Naive thymus-derived CD8-positive, alpha-beta T cell (primary cell): ENCODE results near the gene PDGFB. TPM values are rescaled to one million over a fixed set of nuclear protein-coding genes. Genes with fewer than 3 reads are reported as not detected.

Experiments used
- ATAC-seq, 2 donors: fragments of 150-1000 bp; cut with Tn5 transposase in 1 of 2; sonication (Bioruptor Pico), chemical (Tn5 transposase) in 1 of 2; 1 replicate in 1 of 2; 2 replicates in 1 of 2; pipeline ENCODE4 v1.10.0; 2021; ENCODE audit warnings: mild to moderate bottlenecking in 2 of 2, moderate library complexity in 2 of 2
- POLR2A ChIA-PET: fragments of 350-600 bp; sonication (Branson Sonifier 250); formaldehyde crosslinking; loops from one replicate; lab custom pipeline; 2021; ENCODE audit warnings: antibody characterized with exemption; lab: Charles Lee
- DNase-seq, 10 donors: peaks; one replicate each; pipeline versions ENCODE4 v3.0.0 to v3.0.0-alpha.2; 2020 to 2022
- H3K27ac Mint-ChIP-seq, 10 donors: one replicate each; pipeline ENCODE4 v1.8.0; 2020 to 2022; ENCODE audit warnings: mild to moderate bottlenecking in 10 of 10, mixed read lengths in 10 of 10, moderate library complexity in 4 of 10, inconsistent platforms in 1 of 10
- H3K27me3 Mint-ChIP-seq, 5 donors: one replicate each; pipeline ENCODE4 v1.8.0; 2021 to 2022; ENCODE audit warnings: mixed read lengths in 5 of 5
- H3K36me3 Mint-ChIP-seq, 3 donors: one replicate each; pipeline ENCODE4 v1.8.0; 2020 to 2022; ENCODE audit warnings: mixed read lengths in 3 of 3, mild to moderate bottlenecking in 2 of 3, inconsistent platforms in 1 of 3
- H3K4me1 Mint-ChIP-seq, 4 donors: one replicate each; pipeline ENCODE4 v1.8.0; 2021 to 2022; ENCODE audit warnings: mixed read lengths in 4 of 4
- H3K4me3 Mint-ChIP-seq, 10 donors: one replicate each; pipeline ENCODE4 v1.8.0; 2020 to 2022; ENCODE audit warnings: mild to moderate bottlenecking in 10 of 10, mixed read lengths in 10 of 10, moderate library complexity in 6 of 10, inconsistent platforms in 1 of 10
- H3K9me3 Mint-ChIP-seq, 9 donors: one replicate each; pipeline ENCODE4 v1.8.0; 2020 to 2022; ENCODE audit warnings: mixed read lengths in 9 of 9, mild to moderate bottlenecking in 3 of 9, inconsistent platforms in 1 of 9, moderate library complexity in 1 of 9
- polyA plus RNA-seq, 3 donors: library from polyadenylated mRNA; unstranded; fragments of 300-500 nt; fragmentation: Illumina TruSeq; gene quantifications; one replicate each; pipeline ENCODE4 v1.2.3, GENCODE V29; 2021
- total RNA-seq, 8 experiments: library from RNA in 2 of 8; stranded (reverse) in 2 of 8; gene quantifications; one replicate each; pipeline ENCODE4 v1.2.3 and lab custom pipeline; 2021 to 2026

Gene PDGFB
- total and polyA plus RNA-seq, 5 experiments from 2014 or later: 1.0 to 10.1 (median 3.9) TPM

- Mint-ChIP-seq H3K4me1 (peaks cover 25 to 69% (median 63%) of the 10 kb centered on the region in 4 donors), H3K27me3 (peaks cover 0 to 49% (median 28%) of the 10 kb centered on the region in 5 donors), H3K27ac (peak overlapping the region in 3 of 10 donors; percentile 35 to 70 (median 55)), H3K36me3 (peaks cover 0 to 16% (median 0%) of the 10 kb centered on the region in 3 donors), H3K4me3 (peak overlapping the region in 9 of 10 donors; percentile 19 to 90 (median 76)), H3K9me3 (no peaks in the 10 kb centered on the region)
- POLR2A ChIA-PET: interaction anchor here (2.4 kb wide), 1 partner anchor 61 kb away, joined by 7 read pairs; no protein-coding TSS in a partner anchor
- no peak for DNase-seq
- peak; percentile 20 to 24 for ATAC-seq
Measured at GRCh38 chr22:39234867-39235687, 9.7 kb downstream of the PDGFB start.

- H3K27me3 Mint-ChIP-seq: peaks cover 0 to 52% (median 28%) of the 10 kb centered on the region in 5 donors
Measured at GRCh38 chr22:39234472-39234787, 10.4 kb downstream of the PDGFB start.

GRCh38 chr22:39233710-39234471 is 10.9 kb downstream of the PDGFB start:
- Mint-ChIP-seq H3K27ac (peak overlapping the region in 2 of 10 donors; percentile 37 to 59), H3K9me3 (no peaks in the 10 kb centered on the region), H3K4me1 (peaks cover 23 to 58% (median 53%) of the 10 kb centered on the region in 4 donors), H3K36me3 (peaks cover 0 to 24% (median 0%) of the 10 kb centered on the region in 3 donors), H3K4me3 (peak overlapping the region in 1 of 10 donors; percentile 10), H3K27me3 (peaks cover 0 to 57% (median 30%) of the 10 kb centered on the region in 5 donors)
- POLR2A ChIA-PET: interaction anchor here (0.7 to 2.2 kb wide), 3 partner anchors 7 to 86 kb away, joined by 3 to 8 read pairs (median 3); no protein-coding TSS in a partner anchor
- no peak for ATAC-seq
- DNase-seq: no peak

More at GRCh38 chr22:39234472-39234787, 10.4 kb downstream of the PDGFB start:
- H3K36me3 Mint-ChIP-seq: peaks cover 0 to 19% (median 0%) of the 10 kb centered on the region in 3 donors
- DNase-seq (no peak), ATAC-seq (no peak)
- peaks cover 25 to 63% (median 57%) of the 10 kb centered on the region in 4 donors for H3K4me1 Mint-ChIP-seq
- peak overlapping the region in 4 of 10 donors; percentile 31 to 68 (median 58) for H3K4me3 Mint-ChIP-seq
- peak overlapping the region in 1 of 10 donors; percentile 2 for H3K27ac Mint-ChIP-seq
- no peaks in the 10 kb centered on the region for H3K9me3 Mint-ChIP-seq
- POLR2A ChIA-PET: no interaction called here

- H3K4me3 Mint-ChIP-seq: no peak overlapping the region
- no peak for DNase-seq
- H3K27ac Mint-ChIP-seq: peak overlapping the region in 2 of 10 donors; percentile 27 to 59
- peaks cover 20 to 51% (median 45%) of the 10 kb centered on the region in 4 donors for H3K4me1 Mint-ChIP-seq
- H3K9me3 Mint-ChIP-seq: no peaks in the 10 kb centered on the region
- no peak for ATAC-seq
- peaks cover 0 to 57% (median 28%) of the 10 kb centered on the region in 5 donors for H3K27me3 Mint-ChIP-seq
- POLR2A ChIA-PET: interaction anchor here (0.7 to 2.2 kb wide), 3 partner anchors 8 to 87 kb away, joined by 3 to 8 read pairs (median 3); no protein-coding TSS in a partner anchor
- peaks cover 0 to 26% (median 0%) of the 10 kb centered on the region in 3 donors for H3K36me3 Mint-ChIP-seq
Measured at GRCh38 chr22:39232806-39233709, 11.7 kb downstream of the PDGFB start.

GRCh38 chr22:39232246-39232645 is 12.5 kb downstream of the PDGFB start:
- Mint-ChIP-seq H3K27me3 (peaks cover 0 to 57% (median 27%) of the 10 kb centered on the region in 5 donors), H3K36me3 (peaks cover 0 to 33% (median 0%) of the 10 kb centered on the region in 3 donors), H3K4me3 (no peak overlapping the region), H3K9me3 (no peaks in the 10 kb centered on the region), H3K27ac (no peak overlapping the region), H3K4me1 (peaks cover 15 to 43% (median 37%) of the 10 kb centered on the region in 4 donors)
- DNase-seq (no peak), ATAC-seq (no peak)
- POLR2A ChIA-PET: interaction anchor here (1.6 to 2.2 kb wide), 2 partner anchors 9 to 88 kb away, joined by 3 to 8 read pairs; no protein-coding TSS in a partner anchor

GRCh38 chr22:39231197-39231950 is 13.4 kb downstream of the PDGFB start:
- POLR2A ChIA-PET: interaction anchor here (0.7 to 2.2 kb wide), 3 partner anchors 10 to 88 kb away, joined by 3 to 8 read pairs (median 6); partner anchors contain the start of gene RPL3
- H3K4me1 Mint-ChIP-seq: peaks cover 8 to 34% (median 29%) of the 10 kb centered on the region in 4 donors
- DNase-seq: no peak
- H3K9me3 Mint-ChIP-seq: no peaks in the 10 kb centered on the region
- H3K36me3 Mint-ChIP-seq: peaks cover 0 to 35% (median 0%) of the 10 kb centered on the region in 3 donors
- peaks cover 0 to 56% (median 22%) of the 10 kb centered on the region in 5 donors for H3K27me3 Mint-ChIP-seq
- ATAC-seq: no peak
- H3K4me3 Mint-ChIP-seq: no peak overlapping the region
- no peak overlapping the region for H3K27ac Mint-ChIP-seq

- H3K4me3 Mint-ChIP-seq: no peak overlapping the region
- ATAC-seq (no peak), DNase-seq (no peak)
- H3K9me3 Mint-ChIP-seq: no peaks in the 10 kb centered on the region
- H3K27me3 Mint-ChIP-seq: peaks cover 0 to 55% (median 21%) of the 10 kb centered on the region in 5 donors
- H3K36me3 Mint-ChIP-seq: peaks cover 0 to 40% (median 0%) of the 10 kb centered on the region in 3 donors
- POLR2A ChIA-PET: interaction anchor here (0.7 to 1.7 kb wide), 3 partner anchors 57 to 89 kb away, joined by 3 to 6 read pairs (median 3); partner anchors contain the start of gene RPL3
- peaks cover 5 to 25% (median 21%) of the 10 kb centered on the region in 4 donors for H3K4me1 Mint-ChIP-seq
- peak overlapping the region in 2 of 10 donors; percentile 43 to 51 for H3K27ac Mint-ChIP-seq
Measured at GRCh38 chr22:39230261-39231196, 14.3 kb downstream of the PDGFB start.

- Mint-ChIP-seq H3K4me1 (peaks cover 5 to 19% (median 14%) of the 10 kb centered on the region in 4 donors), H3K27me3 (peaks cover 0 to 55% (median 20%) of the 10 kb centered on the region in 5 donors), H3K9me3 (no peaks in the 10 kb centered on the region), H3K36me3 (peaks cover 0 to 44% (median 0%) of the 10 kb centered on the region in 3 donors), H3K27ac (peak overlapping the region in 1 of 10 donors; percentile 51), H3K4me3 (no peak overlapping the region)
- ATAC-seq (no peak), DNase-seq (no peak)
- POLR2A ChIA-PET: interaction anchor here (0.9 to 1.7 kb wide), 2 partner anchors 56 to 89 kb away, joined by 3 to 6 read pairs; no protein-coding TSS in a partner anchor
Measured at GRCh38 chr22:39229688-39230260, 15.0 kb downstream of the PDGFB start.

- peaks cover 0 to 50% (median 0%) of the 10 kb centered on the region in 3 donors for H3K36me3 Mint-ChIP-seq
- POLR2A ChIA-PET: interaction anchor here (0.7 kb wide), 1 partner anchor 1172 kb away, joined by 3 read pairs; the partner anchor contains the start of gene PICK1
- no peaks in the 10 kb centered on the region for H3K9me3 Mint-ChIP-seq
- H3K4me3 Mint-ChIP-seq: no peak overlapping the region
- no peak for DNase-seq
- H3K27me3 Mint-ChIP-seq: peaks cover 0 to 52% (median 15%) of the 10 kb centered on the region in 5 donors
- no peak overlapping the region for H3K27ac Mint-ChIP-seq
- H3K4me1 Mint-ChIP-seq: peaks cover 4 to 12% (median 7%) of the 10 kb centered on the region in 4 donors
- ATAC-seq: no peak
Measured at GRCh38 chr22:39229075-39229474, 15.7 kb downstream of the PDGFB start.
